Measurements from ENCODE around the gene MINDY4.
A peak's percentile ranks its signal among the peaks of the same experiment; 100 is the strongest.

The MINDY4 gene

GRCh38 chr7:30757342-30757692 is 13.9 kb upstream of the MINDY4 start:
- no peak for TF ChIP-seq CTCF (IDR thresholded peaks at IDR 0.05; ENCODE audit: insufficient read depth, low read depth, low read length, missing control alignments)
- no peak overlapping the region for H3K4me3 ChIP-seq (ENCODE audit: low read depth, low read length)

DNA sequence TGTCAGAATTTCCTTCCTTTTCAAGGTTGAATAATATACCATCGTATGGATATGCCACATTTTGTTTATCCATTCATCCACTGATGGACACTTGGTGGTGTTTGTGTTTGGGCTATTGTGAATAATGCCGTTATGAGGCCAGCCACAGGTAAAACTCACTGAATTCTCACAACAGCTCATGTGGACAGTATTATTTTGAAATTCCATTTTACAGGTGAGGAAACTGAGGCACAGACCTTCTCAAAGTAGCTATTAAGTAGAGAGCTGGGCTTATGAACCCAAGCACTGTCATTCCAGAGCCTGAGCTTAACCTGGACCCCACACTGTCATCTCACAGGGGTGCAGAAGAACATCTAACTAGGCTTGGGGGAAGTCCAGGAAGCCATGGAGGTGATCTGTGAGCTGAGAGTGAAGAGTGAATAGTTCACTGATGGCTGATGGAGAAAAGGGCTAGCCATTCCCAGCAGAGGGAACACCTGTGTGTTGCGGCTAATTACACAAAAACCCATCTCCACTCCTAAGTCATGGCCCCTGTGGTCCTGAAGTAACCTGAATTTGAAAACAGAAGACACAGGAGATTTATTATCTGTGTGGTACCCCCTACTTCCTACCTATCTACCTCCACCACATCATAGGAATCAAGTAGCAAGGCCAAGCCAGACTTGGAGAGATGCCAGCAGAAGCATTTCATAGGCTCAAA is 10.6 kb upstream of the MINDY4 start:
- no peak overlapping the region for H3K4me3 ChIP-seq (ENCODE audit: low read depth, low read length)
- TF ChIP-seq CTCF (IDR thresholded peaks at IDR 0.05; ENCODE audit: insufficient read depth, low read depth, low read length, missing control alignments) = no peak
- DNase-seq (ENCODE audit: low read depth) = no peak

More at GRCh38 chr7:30757342-30757692, 13.9 kb upstream of the MINDY4 start:
- DNase-seq (ENCODE audit: low read depth) = no peak

GRCh38 chr7:30761214-30762156 is 9.7 kb upstream of the MINDY4 start:
- H3K4me3 ChIP-seq (ENCODE audit: low read depth, low read length) = no peak overlapping the region
- TF ChIP-seq CTCF (IDR thresholded peaks at IDR 0.05; ENCODE audit: insufficient read depth, low read depth, low read length, missing control alignments) = no peak
- DNase-seq (ENCODE audit: low read depth) = no peak

DNA sequence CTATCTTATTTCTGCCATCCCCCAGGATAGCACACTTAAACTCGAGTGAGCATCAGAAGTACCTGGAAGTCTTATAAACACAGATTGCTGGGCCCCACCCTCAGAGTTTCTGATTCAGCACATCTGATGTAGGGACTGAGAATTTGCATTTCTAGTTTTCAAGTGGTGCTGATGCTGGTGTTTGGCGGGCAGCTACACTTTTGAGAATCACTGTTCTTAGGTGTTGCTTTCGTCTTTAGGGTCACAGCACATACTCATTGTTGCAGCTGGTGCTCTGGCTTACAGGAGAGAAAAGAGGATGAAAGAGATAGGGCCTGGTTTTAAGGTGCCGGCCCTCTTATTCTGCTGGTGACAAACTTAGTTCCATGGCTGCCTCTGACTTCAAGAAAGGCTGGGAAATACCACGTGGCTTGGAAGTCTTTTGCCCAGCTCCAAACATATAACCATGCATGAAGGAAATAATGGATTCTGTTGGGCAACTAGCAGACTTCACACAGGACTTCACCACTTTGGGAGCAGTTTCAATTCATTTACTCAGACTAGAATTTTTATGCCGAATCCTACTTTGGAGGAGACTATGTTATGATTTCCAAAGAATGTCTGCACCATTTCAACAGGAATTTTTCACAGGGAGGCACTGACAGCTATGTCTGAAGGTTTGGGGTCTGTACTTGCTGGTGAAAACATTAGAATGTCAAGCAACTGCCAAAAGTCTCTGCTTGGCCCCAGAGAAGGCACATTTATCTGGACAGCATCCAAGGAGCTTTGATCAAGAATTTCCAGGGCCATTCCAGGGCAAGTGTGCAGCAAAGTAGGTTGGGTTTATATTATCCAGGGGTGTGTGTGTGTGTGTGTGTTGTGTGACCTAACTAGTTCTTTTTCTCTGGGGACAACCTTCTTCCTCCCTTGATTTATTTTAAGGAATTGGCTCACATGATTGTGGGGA is 6.9 kb upstream of the MINDY4 start:
- no peak overlapping the region for H3K4me3 ChIP-seq (ENCODE audit: low read depth, low read length)
- DNase-seq (ENCODE audit: low read depth) = peak; percentile 85
- no peak for TF ChIP-seq CTCF (IDR thresholded peaks at IDR 0.05; ENCODE audit: insufficient read depth, low read depth, low read length, missing control alignments)

DNA sequence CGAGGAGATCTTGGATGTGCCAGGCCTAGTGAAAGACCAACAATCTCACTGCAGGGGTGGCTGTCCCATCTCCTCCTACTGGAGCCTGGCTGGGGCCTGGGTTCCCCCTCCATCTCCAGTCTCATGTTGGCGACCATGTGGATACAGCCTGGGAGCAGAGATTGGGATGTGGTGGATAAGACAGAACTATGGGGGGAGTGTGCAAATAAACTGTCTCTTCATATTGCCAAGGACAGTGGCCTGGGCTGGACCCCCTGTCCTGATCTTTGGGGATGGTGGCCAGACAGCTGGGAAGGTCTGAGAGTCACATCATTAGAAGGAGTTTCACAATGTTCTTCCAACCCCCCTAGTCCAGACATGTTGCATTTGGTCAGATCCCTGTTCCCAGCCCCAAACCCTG is 5.8 kb upstream of the MINDY4 start:
- no peak for TF ChIP-seq CTCF (IDR thresholded peaks at IDR 0.05; ENCODE audit: insufficient read depth, low read depth, low read length, missing control alignments)
- no peak for DNase-seq (ENCODE audit: low read depth)
- no peak overlapping the region for H3K4me3 ChIP-seq (ENCODE audit: low read depth, low read length)

- TF ChIP-seq CTCF (IDR thresholded peaks at IDR 0.05; ENCODE audit: insufficient read depth, low read depth, low read length, missing control alignments) = no peak
- H3K4me3 ChIP-seq (ENCODE audit: low read depth, low read length) = peak overlapping the region; percentile 94
Measured at GRCh38 chr7:30770845-30771173, 408 bp upstream of the MINDY4 start.

More at GRCh38 chr7:30770845-30771173, 408 bp upstream of the MINDY4 start:
- no peak for DNase-seq (ENCODE audit: low read depth)

Measured in GM12865 (cell line).